ENCODE data around the gene PPM1G. TPM values are rescaled to one million over a fixed set of nuclear protein-coding genes. Genes with fewer than 3 reads are reported as not detected.

The PPM1G gene
- total RNA-seq, 4 donors from 2014 or later: 37.4 to 54.1 (median 49.3) TPM

GRCh38 chr2:27408601-27409320 lies 630 bp downstream of the PPM1G start:
- H3K9me3 ChIP-seq: no peaks in the 10 kb centered on the region
- WGBS: under 1% methylated on average over 29 of the region's 33 CpGs
- H3K27ac ChIP-seq: peak overlapping the region; percentile 80
- no peaks in the 10 kb centered on the region for H3K27me3 ChIP-seq
- peak overlapping the region; percentile 92 for H3K4me3 ChIP-seq
- no peak for DNase-seq (ENCODE audit: low spot score in 2 of 2)
- peaks cover 7% of the 10 kb centered on the region for H3K36me3 ChIP-seq
- H3K4me1 ChIP-seq: peaks cover 26% of the 10 kb centered on the region
- TF ChIP-seq POLR2A (IDR thresholded peaks at IDR 0.05): no peak
- no peak for TF ChIP-seq CTCF (IDR thresholded peaks at IDR 0.05)
- no peak for TF ChIP-seq EP300 (IDR thresholded peaks at IDR 0.05)
- TF ChIP-seq POLR2AphosphoS5 (IDR thresholded peaks at IDR 0.05): no peak

- H3K4me1 ChIP-seq: peaks cover 26% of the 10 kb centered on the region
- no peak overlapping the region for H3K27ac ChIP-seq
- no peaks in the 10 kb centered on the region for H3K9me3 ChIP-seq
- TF ChIP-seq CTCF (IDR thresholded peaks at IDR 0.05) (peak; percentile 35 to 48), POLR2AphosphoS5 (IDR thresholded peaks at IDR 0.05) (no peak), POLR2A (IDR thresholded peaks at IDR 0.05) (no peak), EP300 (IDR thresholded peaks at IDR 0.05) (no peak)
- 51% methylated on average over 16 of the region's 16 CpGs for WGBS
- peaks cover 7% of the 10 kb centered on the region for H3K36me3 ChIP-seq
- H3K4me3 ChIP-seq: peak overlapping the region; percentile 92
- DNase-seq (ENCODE audit: low spot score in 2 of 2): no peak
- H3K27me3 ChIP-seq: no peaks in the 10 kb centered on the region
These were observed 1.4 kb downstream of the PPM1G start for GRCh38 chr2:27407798-27408491.

GRCh38 chr2:27400348-27401135 lies 8.8 kb downstream of the PPM1G start:
- peaks cover 4% of the 10 kb centered on the region for H3K36me3 ChIP-seq
- TF ChIP-seq CTCF (IDR thresholded peaks at IDR 0.05) (no peak), EP300 (IDR thresholded peaks at IDR 0.05) (no peak), POLR2A (IDR thresholded peaks at IDR 0.05) (no peak), POLR2AphosphoS5 (IDR thresholded peaks at IDR 0.05) (no peak)
- H3K9me3 ChIP-seq: no peaks in the 10 kb centered on the region
- H3K27me3 ChIP-seq: no peaks in the 10 kb centered on the region
- no peak overlapping the region for H3K4me3 ChIP-seq
- no peak for DNase-seq (ENCODE audit: low spot score in 2 of 2)
- no peaks in the 10 kb centered on the region for H3K4me1 ChIP-seq
- 97% methylated on average over 2 of the region's 2 CpGs for WGBS
- no peak overlapping the region for H3K27ac ChIP-seq

GRCh38 chr2:27398962-27399361 lies 10.4 kb downstream of the PPM1G start:
- H3K4me3 ChIP-seq: no peak overlapping the region
- no peak for DNase-seq (ENCODE audit: low spot score in 2 of 2)
- no peaks in the 10 kb centered on the region for H3K9me3 ChIP-seq
- H3K36me3 ChIP-seq: no peaks in the 10 kb centered on the region
- no peak overlapping the region for H3K27ac ChIP-seq
- WGBS: 94% methylated on average over 5 of the region's 5 CpGs
- TF ChIP-seq POLR2A (IDR thresholded peaks at IDR 0.05) (no peak), CTCF (IDR thresholded peaks at IDR 0.05) (no peak)
- H3K27me3 ChIP-seq: no peaks in the 10 kb centered on the region
- H3K4me1 ChIP-seq: no peaks in the 10 kb centered on the region

- H3K36me3 ChIP-seq: peaks cover 3% of the 10 kb centered on the region
- H3K9me3 ChIP-seq: no peaks in the 10 kb centered on the region
- 98% methylated on average over 33 of the region's 33 CpGs for WGBS
- TF ChIP-seq EP300 (IDR thresholded peaks at IDR 0.05): no peak
- TF ChIP-seq CTCF (IDR thresholded peaks at IDR 0.05): no peak
- TF ChIP-seq POLR2AphosphoS5 (IDR thresholded peaks at IDR 0.05): no peak
- no peak for TF ChIP-seq POLR2A (IDR thresholded peaks at IDR 0.05)
- no peak overlapping the region for H3K27ac ChIP-seq
- no peaks in the 10 kb centered on the region for H3K27me3 ChIP-seq
- no peak for DNase-seq (ENCODE audit: low spot score in 2 of 2)
- no peaks in the 10 kb centered on the region for H3K4me1 ChIP-seq
- no peak overlapping the region for H3K4me3 ChIP-seq
These were observed 16.2 kb downstream of the PPM1G start for GRCh38 chr2:27393225-27393624.

All from suprapubic skin (tissue), 4 donors.